ENCODE results near the gene C20orf204. TPM values are rescaled to one million over a fixed set of nuclear protein-coding genes. Genes with fewer than 3 reads are reported as not detected.
A peak's percentile ranks its signal among the peaks of the same experiment; 100 is the strongest.

The C20orf204 gene
- total and polyA plus RNA-seq, 9 of the 15 experiments (the other 6 are each of a cell fraction or from before 2014, with no cell fraction given), result 0.11 to 1.1 (median 0.36) TPM; not detected in 2

DNA sequence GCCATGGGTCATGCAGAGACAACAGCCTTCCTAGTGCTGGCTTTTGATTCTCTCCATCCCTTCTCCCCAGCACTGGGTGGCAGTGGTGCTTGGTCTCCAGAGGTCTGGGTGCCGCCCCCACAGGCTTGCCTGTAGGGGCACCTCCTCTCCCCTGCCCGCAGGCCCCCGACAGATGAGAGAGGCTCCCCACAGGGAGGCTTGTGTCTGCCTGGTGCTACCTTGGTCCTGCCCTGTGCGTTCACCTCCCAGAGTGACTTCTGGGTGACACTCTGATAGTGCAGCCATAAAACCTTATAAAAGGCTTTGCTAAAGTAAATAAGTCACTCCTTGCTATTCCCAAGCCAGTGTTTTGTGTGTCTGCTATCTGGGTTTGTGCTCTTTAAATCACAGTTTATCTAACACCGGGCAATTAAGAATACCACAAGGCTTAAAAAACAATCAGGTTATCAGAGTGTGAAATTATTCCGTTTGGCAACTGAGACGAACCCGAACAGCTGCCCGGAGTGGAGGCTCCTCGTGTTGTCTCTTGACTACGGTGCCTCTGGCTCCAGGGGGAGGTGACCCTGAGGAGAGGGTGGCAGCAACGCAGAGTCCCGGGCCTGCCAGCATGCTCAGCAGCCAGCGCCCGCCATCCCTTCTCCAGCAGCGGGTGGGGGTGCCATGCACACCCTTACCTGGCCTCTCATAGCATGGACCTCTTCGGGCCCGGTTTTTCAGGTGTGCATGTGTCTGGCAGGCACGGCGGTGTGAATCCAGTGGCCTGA is 5.4 kb upstream of the C20orf204 start:
- no peak for DNase-seq (ENCODE audit: extremely low read depth in 1 of 4, low spot score in 3 of 4)
- Histone ChIP-seq H3K27ac (ENCODE audit: extremely low read depth, low read depth, low read length) (no peak overlapping the region), H2AFZ (ENCODE audit: low read depth, low read length) (no peak overlapping the region), H3K9me1 (ENCODE audit: control insufficient read depth, insufficient read depth, low read length) (peaks cover 2% of the 10 kb centered on the region), H3K79me2 (ENCODE audit: control insufficient read depth, insufficient read depth, low read length) (no peaks in the 10 kb centered on the region), H3K36me3 (ENCODE audit: control insufficient read depth, insufficient read depth, low read length) (peaks cover 90% of the 10 kb centered on the region; the same call in 2 of the 3 replicates), H3K4me2 (ENCODE audit: insufficient read depth, low read length) (no peak overlapping the region), H4K20me1 (replicated peaks; ENCODE audit: control insufficient read depth, insufficient read depth, low read length) (no peaks in the 10 kb centered on the region), H3K9ac (ENCODE audit: insufficient read depth in 1 of 2, low read depth in 2 of 2, low read length in 2 of 2) (no peak overlapping the region; a peak in 1 of 4 replicates), H3K9me3 (replicated peaks; ENCODE audit: control insufficient read depth, insufficient read depth, low read depth, low read length) (no peaks in the 10 kb centered on the region), H3K4me3 (no peak overlapping the region), H3K4me1 (replicated peaks in 1 of 2; ENCODE audit: control insufficient read depth in 2 of 2, insufficient read depth in 2 of 2, low read length in 2 of 2) (peaks cover 0 to 23% of the 10 kb centered on the region in 2 experiments; a peak in 2 of 5 replicates), H3K27me3 (ENCODE audit: control insufficient read depth in 2 of 2, insufficient read depth in 2 of 2, low read length in 2 of 2) (no peaks in the 10 kb centered on the region)
- POLR2A ChIA-PET, result interaction anchor here (0.6 to 0.8 kb wide), 2 partner anchors 8 to 222 kb away, joined by 3 read pairs; no protein-coding TSS in a partner anchor
- intact Hi-C loops (cut with micrococcal nuclease) (no loop called here), in situ Hi-C loops (cut with MboI) (no loop called here)
- CTCF ChIA-PET (ENCODE audit: low intra/inter-chr PET ratio), result no interaction called here
- TF ChIP-seq HEY1 (CRISPR knock-in tag; IDR thresholded peaks at IDR 0.05; ENCODE audit: borderline replicate concordance) (no peak), DDX20 (tag; IDR thresholded peaks at IDR 0.05; ENCODE audit: low read depth) (no peak), ZNF589 (CRISPR knock-in tag; IDR thresholded peaks at IDR 0.05; ENCODE audit: low read depth) (no peak), ZNF507 (tag; conservative IDR thresholded peaks at IDR 0.05) (no peak), HMGN3 (IDR thresholded peaks at IDR 0.05; ENCODE audit: borderline replicate concordance, extremely low read depth, insufficient read length, low read depth, low read length) (no peak)
- TF ChIP-seq, protein P1, sequence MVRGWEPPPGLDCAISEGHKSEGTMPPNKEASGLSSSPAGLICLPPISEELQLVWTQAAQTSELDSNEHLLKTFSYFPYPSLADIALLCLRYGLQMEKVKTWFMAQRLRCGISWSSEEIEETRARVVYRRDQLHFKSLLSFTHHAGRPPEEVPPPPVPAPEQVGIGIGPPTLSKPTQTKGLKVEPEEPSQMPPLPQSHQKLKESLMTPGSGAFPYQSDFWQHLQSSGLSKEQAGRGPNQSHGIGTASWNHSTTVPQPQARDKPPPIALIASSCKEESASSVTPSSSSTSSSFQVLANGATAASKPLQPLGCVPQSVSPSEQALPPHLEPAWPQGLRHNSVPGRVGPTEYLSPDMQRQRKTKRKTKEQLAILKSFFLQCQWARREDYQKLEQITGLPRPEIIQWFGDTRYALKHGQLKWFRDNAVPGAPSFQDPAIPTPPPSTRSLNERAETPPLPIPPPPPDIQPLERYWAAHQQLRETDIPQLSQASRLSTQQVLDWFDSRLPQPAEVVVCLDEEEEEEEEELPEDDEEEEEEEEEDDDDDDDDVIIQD (CRISPR knock-in tag; IDR thresholded peaks at IDR 0.05), result no peak
- TF ChIP-seq, protein P2, sequence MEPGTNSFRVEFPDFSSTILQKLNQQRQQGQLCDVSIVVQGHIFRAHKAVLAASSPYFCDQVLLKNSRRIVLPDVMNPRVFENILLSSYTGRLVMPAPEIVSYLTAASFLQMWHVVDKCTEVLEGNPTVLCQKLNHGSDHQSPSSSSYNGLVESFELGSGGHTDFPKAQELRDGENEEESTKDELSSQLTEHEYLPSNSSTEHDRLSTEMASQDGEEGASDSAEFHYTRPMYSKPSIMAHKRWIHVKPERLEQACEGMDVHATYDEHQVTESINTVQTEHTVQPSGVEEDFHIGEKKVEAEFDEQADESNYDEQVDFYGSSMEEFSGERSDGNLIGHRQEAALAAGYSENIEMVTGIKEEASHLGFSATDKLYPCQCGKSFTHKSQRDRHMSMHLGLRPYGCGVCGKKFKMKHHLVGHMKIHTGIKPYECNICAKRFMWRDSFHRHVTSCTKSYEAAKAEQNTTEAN (CRISPR knock-in tag; IDR thresholded peaks at IDR 0.05), result no peak
- no peak for FAIRE-seq
- WGBS (ENCODE audit: insufficient coverage, low coverage, missing lambda C conversion rate), result 88% methylated on average over 19 of the region's 20 CpGs
- no peak for ATAC-seq
- BruUV-seq (replicated peaks), result TSS peak; percentile 31
